Liver (tissue), 3 donors: ENCODE measurements around the gene NEFH.

Source experiments
- GABPA ChIP-seq, 2 donors: IDR thresholded peaks in 1 of 2; conservative IDR thresholded peaks in 1 of 2; 2 replicates each; pipeline ENCODE4 v1.6.1; 2016; ENCODE audit warnings: antibody characterized with exemption in 2 of 2, mild to moderate bottlenecking in 1 of 2, moderate library complexity in 1 of 2
- JUND ChIP-seq, 2 donors: IDR thresholded peaks; 2 replicates each; pipeline ENCODE4 v1.6.1; 2016; ENCODE audit warnings: antibody characterized with exemption in 2 of 2
- RAD21 ChIP-seq, 2 donors: IDR thresholded peaks; 2 replicates each; pipeline ENCODE4 v1.6.1; 2016; ENCODE audit warnings: antibody characterized with exemption in 2 of 2, mild to moderate bottlenecking in 2 of 2
- RXRA ChIP-seq, 2 donors: IDR thresholded peaks; 2 replicates each; pipeline ENCODE4 v1.6.1; 2017 to 2018; ENCODE audit warnings: antibody characterized with exemption in 2 of 2, mild to moderate bottlenecking in 1 of 2
- TAF1 ChIP-seq: conservative IDR thresholded peaks from 2 replicates; pipeline ENCODE4 v1.6.1; 2016; ENCODE audit warnings: antibody characterized with exemption, mild to moderate bottlenecking
- YY1 ChIP-seq: IDR thresholded peaks from 2 replicates; pipeline ENCODE4 v1.6.1; 2016; ENCODE audit warnings: antibody characterized with exemption, mild to moderate bottlenecking
- TF ChIP-seq, protein P1 (sequence below): fragments of 150-350 bp; IDR thresholded peaks from 2 replicates; pipeline ENCODE4 v1.5.1; 2017; ENCODE audit warnings: improper control_type of control experiment, low read depth, low read length; ENCODE audit not compliant: missing input control
- TF ChIP-seq, protein P2 (sequence below): IDR thresholded peaks from 2 replicates; pipeline ENCODE4 v1.6.1; 2016; ENCODE audit warnings: antibody characterized with exemption
- TF ChIP-seq, protein P3 (sequence below): IDR thresholded peaks from 2 replicates; pipeline ENCODE4 v1.6.1; 2016; ENCODE audit warnings: antibody characterized with exemption, mild to moderate bottlenecking
- donor health status: healthy.
- donor health status: healthy.

DNA sequence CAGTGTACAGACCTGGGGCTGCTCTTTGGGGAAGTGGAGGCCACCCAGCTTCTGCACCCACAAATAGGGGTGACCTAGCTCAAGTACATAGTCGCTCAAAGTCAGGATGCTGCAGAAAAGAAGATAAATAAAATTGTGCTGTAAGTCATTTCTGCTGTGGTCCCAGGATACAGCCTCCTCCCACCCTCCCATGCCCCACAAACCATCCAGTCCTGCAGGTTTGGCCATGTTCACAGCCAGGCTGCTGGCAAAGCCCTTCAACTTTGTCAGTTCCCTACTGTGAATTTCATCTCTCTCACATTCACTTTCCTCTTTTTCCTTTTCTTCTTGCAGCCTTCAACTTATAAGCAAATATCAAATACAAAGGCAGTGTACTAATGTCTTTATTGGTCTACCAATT, 40.0 kb downstream of the NEFH start:
- TF ChIP-seq, protein P1, sequence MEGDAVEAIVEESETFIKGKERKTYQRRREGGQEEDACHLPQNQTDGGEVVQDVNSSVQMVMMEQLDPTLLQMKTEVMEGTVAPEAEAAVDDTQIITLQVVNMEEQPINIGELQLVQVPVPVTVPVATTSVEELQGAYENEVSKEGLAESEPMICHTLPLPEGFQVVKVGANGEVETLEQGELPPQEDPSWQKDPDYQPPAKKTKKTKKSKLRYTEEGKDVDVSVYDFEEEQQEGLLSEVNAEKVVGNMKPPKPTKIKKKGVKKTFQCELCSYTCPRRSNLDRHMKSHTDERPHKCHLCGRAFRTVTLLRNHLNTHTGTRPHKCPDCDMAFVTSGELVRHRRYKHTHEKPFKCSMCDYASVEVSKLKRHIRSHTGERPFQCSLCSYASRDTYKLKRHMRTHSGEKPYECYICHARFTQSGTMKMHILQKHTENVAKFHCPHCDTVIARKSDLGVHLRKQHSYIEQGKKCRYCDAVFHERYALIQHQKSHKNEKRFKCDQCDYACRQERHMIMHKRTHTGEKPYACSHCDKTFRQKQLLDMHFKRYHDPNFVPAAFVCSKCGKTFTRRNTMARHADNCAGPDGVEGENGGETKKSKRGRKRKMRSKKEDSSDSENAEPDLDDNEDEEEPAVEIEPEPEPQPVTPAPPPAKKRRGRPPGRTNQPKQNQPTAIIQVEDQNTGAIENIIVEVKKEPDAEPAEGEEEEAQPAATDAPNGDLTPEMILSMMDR: no peak
- TF ChIP-seq TAF1 (no peak), RAD21 (IDR thresholded peaks at IDR 0.05) (no peak), GABPA (IDR thresholded peaks at IDR 0.05 in 1 of 2, conservative IDR thresholded peaks at IDR 0.05 in 1 of 2) (no peak), RXRA (IDR thresholded peaks at IDR 0.05) (no peak), YY1 (no peak), JUND (IDR thresholded peaks at IDR 0.05) (no peak)
- TF ChIP-seq, protein P2, sequence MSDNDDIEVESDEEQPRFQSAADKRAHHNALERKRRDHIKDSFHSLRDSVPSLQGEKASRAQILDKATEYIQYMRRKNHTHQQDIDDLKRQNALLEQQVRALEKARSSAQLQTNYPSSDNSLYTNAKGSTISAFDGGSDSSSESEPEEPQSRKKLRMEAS: no peak
- TF ChIP-seq, protein P3, sequence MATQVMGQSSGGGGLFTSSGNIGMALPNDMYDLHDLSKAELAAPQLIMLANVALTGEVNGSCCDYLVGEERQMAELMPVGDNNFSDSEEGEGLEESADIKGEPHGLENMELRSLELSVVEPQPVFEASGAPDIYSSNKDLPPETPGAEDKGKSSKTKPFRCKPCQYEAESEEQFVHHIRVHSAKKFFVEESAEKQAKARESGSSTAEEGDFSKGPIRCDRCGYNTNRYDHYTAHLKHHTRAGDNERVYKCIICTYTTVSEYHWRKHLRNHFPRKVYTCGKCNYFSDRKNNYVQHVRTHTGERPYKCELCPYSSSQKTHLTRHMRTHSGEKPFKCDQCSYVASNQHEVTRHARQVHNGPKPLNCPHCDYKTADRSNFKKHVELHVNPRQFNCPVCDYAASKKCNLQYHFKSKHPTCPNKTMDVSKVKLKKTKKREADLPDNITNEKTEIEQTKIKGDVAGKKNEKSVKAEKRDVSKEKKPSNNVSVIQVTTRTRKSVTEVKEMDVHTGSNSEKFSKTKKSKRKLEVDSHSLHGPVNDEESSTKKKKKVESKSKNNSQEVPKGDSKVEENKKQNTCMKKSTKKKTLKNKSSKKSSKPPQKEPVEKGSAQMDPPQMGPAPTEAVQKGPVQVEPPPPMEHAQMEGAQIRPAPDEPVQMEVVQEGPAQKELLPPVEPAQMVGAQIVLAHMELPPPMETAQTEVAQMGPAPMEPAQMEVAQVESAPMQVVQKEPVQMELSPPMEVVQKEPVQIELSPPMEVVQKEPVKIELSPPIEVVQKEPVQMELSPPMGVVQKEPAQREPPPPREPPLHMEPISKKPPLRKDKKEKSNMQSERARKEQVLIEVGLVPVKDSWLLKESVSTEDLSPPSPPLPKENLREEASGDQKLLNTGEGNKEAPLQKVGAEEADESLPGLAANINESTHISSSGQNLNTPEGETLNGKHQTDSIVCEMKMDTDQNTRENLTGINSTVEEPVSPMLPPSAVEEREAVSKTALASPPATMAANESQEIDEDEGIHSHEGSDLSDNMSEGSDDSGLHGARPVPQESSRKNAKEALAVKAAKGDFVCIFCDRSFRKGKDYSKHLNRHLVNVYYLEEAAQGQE: no peak
